ENCODE data around the gene FAM153A.
"Not testable (repeated sequence)": the region's sequence is repeated elsewhere in the genome, so short reads cannot be mapped to it uniquely, and the experiment has no call there.

The FAM153A gene

DNA sequence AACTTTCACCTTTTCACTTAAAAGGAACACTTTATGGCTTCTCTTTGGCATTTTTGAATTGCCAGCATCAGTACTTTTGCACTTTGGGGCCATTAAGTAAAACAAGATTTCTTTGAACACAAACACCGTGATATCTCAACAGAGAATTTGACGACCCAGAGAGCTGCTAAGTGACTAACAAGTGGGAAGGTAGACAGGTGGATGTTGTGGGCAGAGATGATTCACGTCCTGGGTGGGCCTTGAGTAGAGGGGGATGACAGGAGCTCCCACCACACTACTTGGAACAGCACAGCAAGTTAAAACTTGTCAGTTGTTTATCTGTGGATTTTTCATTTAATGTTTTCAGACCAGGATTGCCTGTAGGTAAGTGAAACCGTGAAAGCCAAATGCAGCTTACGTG, 18.7 kb upstream of the FAM153A start:
- H3K4me3 ChIP-seq (ENCODE audit: insufficient read length, low read depth); H3K9ac ChIP-seq (ENCODE audit: insufficient read length, low read depth); H3K27me3 ChIP-seq (ENCODE audit: insufficient read depth, insufficient read length); H3K36me3 ChIP-seq (ENCODE audit: insufficient read depth, insufficient read length, low read length); H3K4me1 ChIP-seq (ENCODE audit: insufficient read depth, insufficient read length); DNase-seq (ENCODE audit: low read depth, low spot score); H3K9me3 ChIP-seq (ENCODE audit: insufficient read depth, low read length): not testable (repeated sequence)

DNA sequence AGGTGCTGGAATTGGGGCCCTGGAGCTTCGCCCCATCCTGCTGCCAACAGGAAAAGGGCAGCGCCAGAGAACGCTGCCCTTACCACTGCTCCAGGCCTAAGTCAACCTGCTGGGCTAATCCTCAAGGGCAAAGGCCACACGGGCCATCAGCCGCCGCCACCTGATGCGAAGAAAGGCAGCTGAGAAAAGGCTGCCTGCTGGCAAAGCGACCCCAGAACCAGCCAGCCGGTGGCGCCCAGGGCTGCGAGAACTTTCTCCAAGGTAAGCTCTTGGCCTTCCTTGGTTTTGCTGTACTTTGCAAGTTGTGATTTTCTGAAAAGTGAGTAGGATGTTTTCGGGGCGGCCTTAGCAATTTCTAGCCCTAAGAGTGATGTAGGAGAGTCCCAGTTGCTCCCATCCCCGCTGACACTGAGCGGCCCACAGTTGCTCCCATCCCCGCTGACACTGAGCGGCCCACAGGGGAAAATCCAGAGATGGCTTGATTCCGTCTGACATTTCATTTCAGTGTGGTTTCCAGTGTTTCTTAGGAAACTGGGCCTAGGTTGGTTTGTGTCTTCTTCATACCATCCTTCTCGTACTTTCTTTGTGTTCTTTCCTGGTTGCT, 15.6 kb upstream of the FAM153A start:
- H3K9ac ChIP-seq (ENCODE audit: insufficient read length, low read depth); H3K9me3 ChIP-seq (ENCODE audit: insufficient read depth, low read length); H3K4me1 ChIP-seq (ENCODE audit: insufficient read depth, insufficient read length); H3K27me3 ChIP-seq (ENCODE audit: insufficient read depth, insufficient read length); H3K4me3 ChIP-seq (ENCODE audit: insufficient read length, low read depth); DNase-seq (ENCODE audit: low read depth, low spot score); H3K36me3 ChIP-seq (ENCODE audit: insufficient read depth, insufficient read length, low read length): not testable (repeated sequence)

DNA sequence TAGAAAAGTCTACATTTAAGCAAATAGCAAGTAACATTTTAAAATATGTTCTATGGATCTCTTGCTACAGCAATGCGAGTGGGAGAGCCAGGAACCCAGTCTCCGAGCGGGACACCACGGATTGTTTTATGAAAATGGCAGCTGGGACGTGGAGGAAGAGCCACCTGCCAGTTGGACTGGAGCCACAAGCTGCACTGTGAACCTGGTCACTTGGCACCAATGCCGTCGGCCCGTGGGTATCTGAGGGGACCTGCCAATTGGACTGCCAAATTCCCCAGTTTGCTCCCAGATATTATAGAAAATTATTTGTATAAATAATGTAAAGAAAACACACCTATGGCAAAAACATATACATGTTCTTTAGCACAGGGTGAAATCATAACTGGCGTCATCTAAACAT, 10.6 kb upstream of the FAM153A start:
- H3K4me3 ChIP-seq (ENCODE audit: insufficient read length, low read depth); DNase-seq (ENCODE audit: low read depth, low spot score); H3K27me3 ChIP-seq (ENCODE audit: insufficient read depth, insufficient read length); H3K9me3 ChIP-seq (ENCODE audit: insufficient read depth, low read length); H3K9ac ChIP-seq (ENCODE audit: insufficient read length, low read depth); H3K4me1 ChIP-seq (ENCODE audit: insufficient read depth, insufficient read length); H3K36me3 ChIP-seq (ENCODE audit: insufficient read depth, insufficient read length, low read length): not testable (repeated sequence)

DNA sequence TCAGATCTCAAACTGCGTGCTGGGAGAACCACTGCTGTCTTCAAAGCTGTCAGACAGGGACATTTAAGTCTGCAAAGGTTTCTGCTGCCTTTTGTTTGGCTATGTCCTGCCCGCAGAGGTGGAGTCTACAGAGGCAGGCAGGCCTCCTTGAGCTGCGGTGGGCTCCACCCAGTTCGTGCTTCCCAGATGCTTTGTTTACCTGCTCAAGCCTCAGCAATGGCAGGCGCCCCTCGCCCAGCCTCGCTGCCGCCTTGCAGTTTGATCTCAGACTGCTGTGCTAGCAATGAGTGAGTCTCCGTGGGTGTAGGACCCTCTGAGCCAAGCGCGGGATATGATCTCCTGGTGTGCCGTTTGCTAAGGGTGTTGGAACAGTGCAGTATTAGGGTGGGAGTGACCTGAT, 8.9 kb upstream of the FAM153A start:
- H3K9me3 ChIP-seq (ENCODE audit: insufficient read depth, low read length); DNase-seq (ENCODE audit: low read depth, low spot score); H3K27me3 ChIP-seq (ENCODE audit: insufficient read depth, insufficient read length); H3K9ac ChIP-seq (ENCODE audit: insufficient read length, low read depth); H3K4me1 ChIP-seq (ENCODE audit: insufficient read depth, insufficient read length); H3K36me3 ChIP-seq (ENCODE audit: insufficient read depth, insufficient read length, low read length); H3K4me3 ChIP-seq (ENCODE audit: insufficient read length, low read depth): not testable (repeated sequence)

DNA sequence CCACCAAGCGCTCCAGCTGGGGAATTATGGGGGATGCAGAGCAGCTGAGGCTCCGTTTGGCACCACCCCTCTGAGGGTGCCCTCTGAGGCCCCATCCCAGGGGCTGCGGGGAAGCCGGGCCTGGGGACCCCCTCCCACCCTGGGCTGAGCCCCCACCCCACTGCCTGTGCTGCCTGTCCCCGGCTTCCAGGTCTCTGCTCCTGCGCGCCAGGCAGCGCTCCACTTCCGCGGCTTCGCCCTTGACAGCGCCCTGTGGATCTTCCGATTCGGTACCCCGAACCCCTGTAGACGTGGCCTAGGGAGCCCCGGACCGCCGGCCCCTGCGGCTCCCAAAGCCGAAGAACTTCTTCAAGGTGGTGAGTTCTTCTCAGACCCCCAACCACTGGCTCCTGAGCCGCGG, 530 bp downstream of the FAM153A start:
- not testable (repeated sequence) for H3K4me3 ChIP-seq (ENCODE audit: insufficient read length, low read depth); H3K9ac ChIP-seq (ENCODE audit: insufficient read length, low read depth); DNase-seq (ENCODE audit: low read depth, low spot score); H3K27me3 ChIP-seq (ENCODE audit: insufficient read depth, insufficient read length); H3K4me1 ChIP-seq (ENCODE audit: insufficient read depth, insufficient read length); H3K36me3 ChIP-seq (ENCODE audit: insufficient read depth, insufficient read length, low read length); H3K9me3 ChIP-seq (ENCODE audit: insufficient read depth, low read length)

GRCh38 chr5:177771206-177771605, 11.5 kb downstream of the FAM153A start:
- not testable (repeated sequence) for H3K4me3 ChIP-seq (ENCODE audit: insufficient read length, low read depth); H3K9me3 ChIP-seq (ENCODE audit: insufficient read depth, low read length); H3K4me1 ChIP-seq (ENCODE audit: insufficient read depth, insufficient read length); H3K27me3 ChIP-seq (ENCODE audit: insufficient read depth, insufficient read length); H3K36me3 ChIP-seq (ENCODE audit: insufficient read depth, insufficient read length, low read length); DNase-seq (ENCODE audit: low read depth, low spot score); H3K9ac ChIP-seq (ENCODE audit: insufficient read length, low read depth)

- not testable (repeated sequence) for H3K4me3 ChIP-seq (ENCODE audit: insufficient read length, low read depth); H3K36me3 ChIP-seq (ENCODE audit: insufficient read depth, insufficient read length, low read length); H3K4me1 ChIP-seq (ENCODE audit: insufficient read depth, insufficient read length); H3K27me3 ChIP-seq (ENCODE audit: insufficient read depth, insufficient read length); H3K9me3 ChIP-seq (ENCODE audit: insufficient read depth, low read length); DNase-seq (ENCODE audit: low read depth, low spot score); H3K9ac ChIP-seq (ENCODE audit: insufficient read length, low read depth)
Observed at GRCh38 chr5:177770646-177771045, 12.1 kb downstream of the FAM153A start.

DNA sequence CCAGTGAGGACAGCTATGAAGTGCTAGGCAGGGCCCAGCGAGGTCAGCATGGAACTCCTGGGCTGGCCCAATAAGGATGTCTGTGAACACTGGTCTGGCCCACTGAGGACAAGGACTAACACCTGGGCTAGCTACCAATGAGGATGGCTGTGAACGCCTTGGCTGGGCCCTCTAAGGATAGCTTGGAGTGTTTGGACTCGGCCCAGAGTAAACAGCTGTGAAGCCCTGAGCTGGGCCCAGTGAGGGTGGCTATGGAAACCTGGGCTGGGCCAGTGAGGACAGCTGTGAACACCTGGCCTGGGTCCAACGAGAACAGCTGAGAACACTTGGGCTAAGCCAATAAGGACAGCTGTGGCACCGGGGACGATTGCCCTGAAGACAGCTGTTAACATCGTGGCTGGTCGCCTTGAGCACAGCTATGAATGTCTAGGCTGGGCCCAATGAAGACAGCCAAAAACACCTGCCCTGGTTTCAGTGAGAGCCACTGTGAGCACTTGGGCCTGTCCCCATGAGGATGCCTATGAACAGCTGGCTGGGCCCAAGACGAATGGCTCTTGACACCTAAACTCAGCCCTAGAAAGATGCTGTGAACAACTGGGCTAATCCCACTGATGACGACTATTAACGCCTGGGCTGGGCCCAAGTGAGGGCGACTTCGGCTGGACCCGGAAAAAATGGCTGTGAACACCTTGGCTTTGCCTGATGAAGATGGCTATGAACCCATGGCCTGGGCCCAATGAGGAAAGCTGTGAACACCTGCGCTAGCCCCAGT, 18.8 kb downstream of the FAM153A start:
- not testable (repeated sequence) for H3K4me3 ChIP-seq (ENCODE audit: insufficient read length, low read depth); H3K9me3 ChIP-seq (ENCODE audit: insufficient read depth, low read length); H3K36me3 ChIP-seq (ENCODE audit: insufficient read depth, insufficient read length, low read length); DNase-seq (ENCODE audit: low read depth, low spot score); H3K9ac ChIP-seq (ENCODE audit: insufficient read length, low read depth); H3K27me3 ChIP-seq (ENCODE audit: insufficient read depth, insufficient read length); H3K4me1 ChIP-seq (ENCODE audit: insufficient read depth, insufficient read length)

DNA sequence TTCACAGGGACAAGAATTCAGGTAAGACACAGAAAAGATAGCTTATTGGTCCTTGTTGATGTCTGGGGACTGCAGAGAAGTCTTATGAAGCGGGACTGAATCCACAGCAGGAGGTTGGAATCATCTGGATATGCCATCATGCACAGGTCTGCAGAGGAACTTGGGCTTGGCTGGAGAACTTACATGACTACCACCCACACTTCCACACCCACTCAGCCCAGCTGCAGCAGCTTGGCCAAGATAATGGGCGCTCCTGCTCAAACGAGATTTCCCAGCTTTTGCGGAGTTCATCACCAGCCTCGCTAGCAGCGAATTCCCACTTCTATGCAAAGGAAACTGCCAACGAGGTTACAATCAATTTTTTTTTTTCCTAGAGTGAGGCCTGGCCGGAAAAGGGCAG, 21.7 kb downstream of the FAM153A start:
- DNase-seq (ENCODE audit: low read depth, low spot score); H3K9me3 ChIP-seq (ENCODE audit: insufficient read depth, low read length); H3K9ac ChIP-seq (ENCODE audit: insufficient read length, low read depth); H3K27me3 ChIP-seq (ENCODE audit: insufficient read depth, insufficient read length); H3K4me3 ChIP-seq (ENCODE audit: insufficient read length, low read depth); H3K4me1 ChIP-seq (ENCODE audit: insufficient read depth, insufficient read length); H3K36me3 ChIP-seq (ENCODE audit: insufficient read depth, insufficient read length, low read length): not testable (repeated sequence)

DNA sequence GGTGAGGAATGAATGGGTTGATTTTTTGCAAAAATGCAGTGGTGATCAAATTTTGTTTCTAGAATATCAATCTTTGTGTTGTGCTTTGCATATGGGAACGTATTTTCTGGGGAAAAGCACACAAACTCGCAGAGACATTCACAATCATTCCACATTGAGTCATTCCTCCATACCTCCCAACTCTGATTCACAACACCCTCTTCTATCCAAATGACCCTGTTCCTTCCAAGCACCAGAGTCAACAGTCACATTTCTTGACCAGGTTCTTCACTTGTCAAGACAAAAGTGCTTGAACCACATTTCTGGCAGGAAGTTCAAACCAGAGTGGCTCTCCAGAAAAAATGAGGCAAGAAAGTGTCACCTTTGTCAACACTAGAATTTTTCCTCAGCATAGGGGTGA, 35.3 kb downstream of the FAM153A start:
- not testable (repeated sequence) for H3K9ac ChIP-seq (ENCODE audit: insufficient read length, low read depth); H3K4me3 ChIP-seq (ENCODE audit: insufficient read length, low read depth); H3K27me3 ChIP-seq (ENCODE audit: insufficient read depth, insufficient read length); H3K36me3 ChIP-seq (ENCODE audit: insufficient read depth, insufficient read length, low read length); H3K4me1 ChIP-seq (ENCODE audit: insufficient read depth, insufficient read length); H3K9me3 ChIP-seq (ENCODE audit: insufficient read depth, low read length); DNase-seq (ENCODE audit: low read depth, low spot score)

- not testable (repeated sequence) for H3K9me3 ChIP-seq (ENCODE audit: insufficient read depth, low read length); DNase-seq (ENCODE audit: low read depth, low spot score); H3K4me1 ChIP-seq (ENCODE audit: insufficient read depth, insufficient read length); H3K27me3 ChIP-seq (ENCODE audit: insufficient read depth, insufficient read length); H3K9ac ChIP-seq (ENCODE audit: insufficient read length, low read depth); H3K4me3 ChIP-seq (ENCODE audit: insufficient read length, low read depth); H3K36me3 ChIP-seq (ENCODE audit: insufficient read depth, insufficient read length, low read length)
Observed at GRCh38 chr5:177724858-177725257, 57.8 kb downstream of the FAM153A start.

- H3K9me3 ChIP-seq (ENCODE audit: insufficient read depth, low read length); H3K36me3 ChIP-seq (ENCODE audit: insufficient read depth, insufficient read length, low read length); H3K27me3 ChIP-seq (ENCODE audit: insufficient read depth, insufficient read length): not testable (repeated sequence)
Observed at GRCh38 chr5:177723831-177724485, 58.7 kb downstream of the FAM153A start.

More at GRCh38 chr5:177723831-177724485, 58.7 kb downstream of the FAM153A start:
- not testable (repeated sequence) for DNase-seq (ENCODE audit: low read depth, low spot score); H3K4me1 ChIP-seq (ENCODE audit: insufficient read depth, insufficient read length); H3K9ac ChIP-seq (ENCODE audit: insufficient read length, low read depth); H3K4me3 ChIP-seq (ENCODE audit: insufficient read length, low read depth)
